Natural killer cell (primary cell): ENCODE measurements around the gene ENPP7. TPM values are rescaled to one million over a fixed set of nuclear protein-coding genes. Genes with fewer than 3 reads are reported as not detected.
A peak's percentile ranks its signal among the peaks of the same experiment; 100 is the strongest.

Experiments used
- ATAC-seq, 3 donors: fragments of 150-1000 bp in 2 of 3; fragments of 200-7000 bp in 1 of 3; cut with Tn5 transposase; 1 replicate in 1 of 3; 2 replicates in 2 of 3; pipeline ENCODE4 v1.10.0; 2021; ENCODE audit warnings: mild to moderate bottlenecking in 2 of 3, moderate library complexity in 2 of 3
- DNase-seq, 2 donors: peaks; one replicate each; pipeline versions ENCODE4 v3.0.0 to v3.0.0-alpha.2; 2013 to 2021; ENCODE audit warnings: mixed read lengths in 1 of 2
- H3K27ac ChIP-seq: one replicate; pipeline ENCODE4 v1.5.1; 2013; ENCODE audit warnings: mild to moderate bottlenecking, low read length
- H3K27me3 ChIP-seq: one replicate; pipeline ENCODE4 v1.6.1; 2013; ENCODE audit warnings: low read length; ENCODE audit not compliant: control insufficient read depth, insufficient read depth
- H3K36me3 ChIP-seq: one replicate; pipeline ENCODE4 v1.6.1; 2013; ENCODE audit warnings: low read length; ENCODE audit not compliant: control insufficient read depth, insufficient read depth
- H3K4me1 ChIP-seq: one replicate; pipeline ENCODE4 v1.6.1; 2013; ENCODE audit warnings: low read length; ENCODE audit not compliant: control insufficient read depth, insufficient read depth
- H3K4me3 ChIP-seq: one replicate; pipeline ENCODE4 v1.5.1; 2013; ENCODE audit warnings: low read length
- H3K9me3 ChIP-seq: one replicate; pipeline ENCODE4 v1.6.1; 2013; ENCODE audit warnings: low read length; ENCODE audit not compliant: control insufficient read depth, insufficient read depth
- H3K27ac Mint-ChIP-seq, 2 donors: one replicate each; pipeline ENCODE4 v1.8.0; 2022; ENCODE audit warnings: mild to moderate bottlenecking in 2 of 2, mixed read lengths in 2 of 2, moderate library complexity in 1 of 2
- H3K27me3 Mint-ChIP-seq, 2 donors: one replicate each; pipeline ENCODE4 v1.8.0; 2022; ENCODE audit warnings: low read depth in 2 of 2, mixed read lengths in 2 of 2
- H3K36me3 Mint-ChIP-seq: one replicate; pipeline ENCODE4 v1.8.0; 2022; ENCODE audit warnings: mixed read lengths
- H3K4me1 Mint-ChIP-seq, 2 donors: one replicate each; pipeline ENCODE4 v1.8.0; 2022; ENCODE audit warnings: mixed read lengths in 2 of 2
- H3K4me3 Mint-ChIP-seq: one replicate; pipeline ENCODE4 v1.8.0; 2022; ENCODE audit warnings: mild to moderate bottlenecking, moderate library complexity, mixed read lengths
- H3K9me3 Mint-ChIP-seq, 2 donors: one replicate each; pipeline ENCODE4 v1.8.0; 2022; ENCODE audit warnings: mixed read lengths in 2 of 2
- CTCF ChIP-seq: fragments of 200-600 bp; IDR thresholded peaks from one replicate; pipeline ENCODE4 v1.8.0; 2022; ENCODE audit warnings: antibody characterized with exemption
- WGBS: methylation state at CpG from one replicate; pipeline ENCODE4 v1.1.7; 2013; ENCODE audit warnings: missing lambda C conversion rate; ENCODE audit not compliant: insufficient coverage; 5-methylcytosine and 5-hydroxymethylcytosine counted together
- intact Hi-C: fragments of 100-400 bp; cut with micrococcal nuclease; formaldehyde crosslinking; loops from one replicate; pipeline ENCODE4 v1.14.2; 2022
- total RNA-seq, 4 donors: library from RNA; stranded (reverse); fragments of 120-200 nt in 1 of 4; gene quantifications; one replicate each; pipeline versions ENCODE4 v1.2.3 to v1.2.4, GENCODE V29; 2013 to 2022

Gene ENPP7
- total RNA-seq, 3 donors from 2014 or later (not counting 1 experiment from before 2014, with no cell fraction given): 0.95 TPM; not detected in 2

GRCh38 chr17:79777120-79777893, 46.6 kb downstream of the ENPP7 start:
- Histone ChIP-seq H3K9me3 (no peaks in the 10 kb centered on the region), H3K36me3 (no peaks in the 10 kb centered on the region), H3K4me1 (peaks cover 18% of the 10 kb centered on the region), H3K27me3 (peaks cover 40% of the 10 kb centered on the region), H3K4me3 (peak overlapping the region; percentile 28), H3K27ac (no peak overlapping the region)
- peaks cover 61 to 70% of the 10 kb centered on the region in 2 donors for H3K27me3 Mint-ChIP-seq
- H3K27ac Mint-ChIP-seq: no peak overlapping the region
- WGBS: 5% methylated on average over 51 of the region's 51 CpGs
- ATAC-seq (peak; percentile 14 to 46 (median 27)), DNase-seq (peak in 1 of 2 donors; percentile 60)
- H3K4me1 Mint-ChIP-seq: peaks cover 13% of the 10 kb centered on the region in 2 donors
- H3K4me3 Mint-ChIP-seq: peak overlapping the region; percentile 74
- intact Hi-C loops: no loop called here
- H3K9me3 Mint-ChIP-seq: no peaks in the 10 kb centered on the region
- H3K36me3 Mint-ChIP-seq: no peaks in the 10 kb centered on the region
- TF ChIP-seq CTCF: no peak

GRCh38 chr17:79777894-79778503, 47.3 kb downstream of the ENPP7 start, which contains the start of gene CBX2:
TSS of gene CBX2 (plus strand) at chr17:79778148. CDS start at chr17:79778236, 88 bp downstream.
- no peaks in the 10 kb centered on the region for H3K36me3 ChIP-seq
- Mint-ChIP-seq H3K4me3 (peak within 1 kb of the TSS; percentile 91), H3K9me3 (no peaks in the 10 kb centered on the region), H3K4me1 (peaks cover 13% of the 10 kb centered on the region in 2 donors), H3K27ac (peak within 1 kb of the TSS; percentile 69 to 84), H3K27me3 (peaks cover 64 to 73% of the 10 kb centered on the region in 2 donors), H3K36me3 (no peaks in the 10 kb centered on the region)
- ATAC-seq (peak; percentile 88 to 95 (median 92)), DNase-seq (peak; percentile 78 to 88)
- peaks cover 40% of the 10 kb centered on the region for H3K27me3 ChIP-seq
- peaks cover 18% of the 10 kb centered on the region for H3K4me1 ChIP-seq
- intact Hi-C loops: no loop called here
- TF ChIP-seq CTCF: no peak
- H3K27ac ChIP-seq: no peak within 1 kb of the TSS
- WGBS: under 1% methylated on average over 92 of the region's 96 CpGs
- peak within 1 kb of the TSS; percentile 28 for H3K4me3 ChIP-seq
- no peaks in the 10 kb centered on the region for H3K9me3 ChIP-seq

- DNase-seq (peak in 1 of 2 donors; percentile 48), ATAC-seq (peak in 2 of 3 donors; percentile 4)
- Mint-ChIP-seq H3K4me1 (peaks cover 13% of the 10 kb centered on the region in 2 donors), H3K27me3 (peaks cover 66 to 71% of the 10 kb centered on the region in 2 donors), H3K27ac (peak overlapping the region; percentile 69 to 84), H3K9me3 (no peaks in the 10 kb centered on the region), H3K36me3 (no peaks in the 10 kb centered on the region), H3K4me3 (peak overlapping the region; percentile 91)
- peaks cover 18% of the 10 kb centered on the region for H3K4me1 ChIP-seq
- peaks cover 40% of the 10 kb centered on the region for H3K27me3 ChIP-seq
- intact Hi-C loops: no loop called here
- H3K27ac ChIP-seq: no peak overlapping the region
- WGBS: under 1% methylated on average over 46 of the region's 49 CpGs
- H3K9me3 ChIP-seq: no peaks in the 10 kb centered on the region
- H3K36me3 ChIP-seq: no peaks in the 10 kb centered on the region
- TF ChIP-seq CTCF: no peak
- H3K4me3 ChIP-seq: no peak overlapping the region
Measured at GRCh38 chr17:79778504-79779083, 47.9 kb downstream of the ENPP7 start.
